HFFc6 (cell line): Measurements from ENCODE around the gene SLC35F1. TPM values are rescaled to one million over a fixed set of nuclear protein-coding genes. Genes with fewer than 3 reads are reported as not detected.
"Not testable (repeated sequence)": the region's sequence is repeated elsewhere in the genome, so short reads cannot be mapped to it uniquely, and the experiment has no call there.

Source experiments
- DNase-seq: peaks from one replicate; pipeline ENCODE4 v3.0.0-alpha.2; 2018
- H3K27ac Mint-ChIP-seq: 2 replicates; pipeline ENCODE4 v1.8.0; 2020; ENCODE audit warnings: mild to moderate bottlenecking, mixed read lengths
- H3K27me3 Mint-ChIP-seq: 2 replicates; pipeline ENCODE4 v1.8.0; 2021; ENCODE audit warnings: mild to moderate bottlenecking, moderate library complexity, mixed read lengths; ENCODE audit not compliant: insufficient read depth
- H3K36me3 Mint-ChIP-seq: 2 replicates; pipeline ENCODE4 v1.8.0; 2021; ENCODE audit warnings: low read depth, mixed read lengths
- H3K4me1 Mint-ChIP-seq: 2 replicates; pipeline ENCODE4 v1.8.0; 2020; ENCODE audit warnings: low read depth, mixed read lengths
- H3K4me3 Mint-ChIP-seq: 2 replicates; pipeline ENCODE4 v1.8.0; 2020; ENCODE audit warnings: mild to moderate bottlenecking, moderate library complexity, mixed read lengths
- H3K9me3 Mint-ChIP-seq: 2 replicates; pipeline ENCODE4 v1.8.0; 2020; ENCODE audit warnings: mild to moderate bottlenecking, mixed read lengths
- long read RNA-seq: library from polyadenylated mRNA; unstranded; transcript quantifications from one replicate; pipeline ENCODE4 v2.0.0, GENCODE V29; 2019
- total RNA-seq, 6 experiments: library from RNA; stranded (reverse); fragmentation: NEBNext Ultra II Directional; extraction: Animal tissue kit (Norgen Biotek cat#: 25700); gene quantifications; 2 replicates in 1 of 6; 3 replicates in 5 of 6; pipeline ENCODE4 v1.2.3, GENCODE V29; 2021
- TF ChIP-seq, protein P1 (sequence below): fragments of 200-600 bp; sonication (generic); IDR thresholded peaks from 2 replicates; pipeline ENCODE4 v1.5.0; 2021; ENCODE audit warnings: antibody characterized with exemption, mild to moderate bottlenecking

SLC35F1 gene
- not detected for total RNA-seq
- long read RNA-seq = 0 reads

DNA sequence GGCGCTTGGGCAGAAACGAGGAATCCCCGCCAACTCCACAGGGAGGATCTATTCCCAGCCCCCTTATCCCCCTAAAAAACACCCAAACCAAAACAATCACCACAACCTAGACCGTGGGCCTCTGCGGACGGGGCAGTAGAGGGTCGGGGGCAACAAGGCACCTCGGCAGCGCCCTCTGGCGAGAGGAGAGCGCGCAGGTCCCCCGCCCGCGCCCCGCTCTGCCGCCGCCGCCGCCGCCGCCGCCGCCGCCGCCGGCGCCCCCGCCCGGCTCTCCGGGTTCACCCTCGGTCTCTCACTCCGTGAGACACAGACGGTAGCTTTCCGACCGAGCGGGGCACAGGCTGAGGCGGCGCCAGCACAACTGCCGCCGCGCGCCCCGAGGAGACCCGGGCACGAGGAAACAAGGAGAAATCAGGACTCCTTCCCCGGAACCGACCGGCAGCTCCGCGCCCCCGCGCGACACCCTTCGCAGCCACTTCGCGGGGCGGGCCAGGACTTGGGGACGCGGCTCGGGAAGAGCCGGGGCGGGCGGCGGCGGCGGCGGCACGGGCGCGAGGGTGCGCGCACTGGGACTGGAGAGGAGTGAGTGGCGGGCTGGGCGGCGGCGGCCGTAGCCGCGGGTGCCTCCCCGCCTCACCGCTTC lies at the start of gene SLC35F1:
Gene SLC35F1 (plus strand): TSS at position 307 of the 643 bp plus-strand sequence.
- Mint-ChIP-seq H3K9me3 (peaks cover 17% of the 10 kb centered on the region), H3K4me1 (no peaks in the 10 kb centered on the region), H3K27ac (no peak within 1 kb of the TSS), H3K4me3 (no peak within 1 kb of the TSS), H3K36me3 (no peaks in the 10 kb centered on the region; the same call in 1 of the 2 replicates), H3K27me3 (peaks cover 3% of the 10 kb centered on the region; the same call in 1 of the 2 replicates)
- TF ChIP-seq, protein P1, sequence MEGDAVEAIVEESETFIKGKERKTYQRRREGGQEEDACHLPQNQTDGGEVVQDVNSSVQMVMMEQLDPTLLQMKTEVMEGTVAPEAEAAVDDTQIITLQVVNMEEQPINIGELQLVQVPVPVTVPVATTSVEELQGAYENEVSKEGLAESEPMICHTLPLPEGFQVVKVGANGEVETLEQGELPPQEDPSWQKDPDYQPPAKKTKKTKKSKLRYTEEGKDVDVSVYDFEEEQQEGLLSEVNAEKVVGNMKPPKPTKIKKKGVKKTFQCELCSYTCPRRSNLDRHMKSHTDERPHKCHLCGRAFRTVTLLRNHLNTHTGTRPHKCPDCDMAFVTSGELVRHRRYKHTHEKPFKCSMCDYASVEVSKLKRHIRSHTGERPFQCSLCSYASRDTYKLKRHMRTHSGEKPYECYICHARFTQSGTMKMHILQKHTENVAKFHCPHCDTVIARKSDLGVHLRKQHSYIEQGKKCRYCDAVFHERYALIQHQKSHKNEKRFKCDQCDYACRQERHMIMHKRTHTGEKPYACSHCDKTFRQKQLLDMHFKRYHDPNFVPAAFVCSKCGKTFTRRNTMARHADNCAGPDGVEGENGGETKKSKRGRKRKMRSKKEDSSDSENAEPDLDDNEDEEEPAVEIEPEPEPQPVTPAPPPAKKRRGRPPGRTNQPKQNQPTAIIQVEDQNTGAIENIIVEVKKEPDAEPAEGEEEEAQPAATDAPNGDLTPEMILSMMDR = no peak
- no peak for DNase-seq

DNA sequence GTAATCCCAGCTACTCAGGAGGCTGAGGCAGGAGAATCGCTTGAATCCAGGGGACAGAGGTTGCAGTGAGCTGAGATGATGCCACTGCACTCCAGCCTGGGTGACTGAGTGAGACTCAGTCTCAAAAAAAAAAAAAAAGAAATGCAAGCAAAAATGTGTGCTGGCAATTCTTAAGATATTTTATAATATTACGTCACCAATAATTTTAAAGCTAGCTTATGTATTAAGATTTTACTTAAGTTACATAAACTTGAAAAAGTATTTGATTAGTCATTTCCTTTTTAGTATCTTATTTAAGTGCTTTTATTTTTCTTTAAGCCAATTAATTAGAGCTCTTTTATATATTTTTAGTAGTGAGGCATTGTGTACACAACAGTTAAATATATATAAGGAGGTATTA lies 48.5 kb upstream of the SLC35F1 start:
- H3K4me1 Mint-ChIP-seq, DNase-seq, H3K27me3 Mint-ChIP-seq, H3K27ac Mint-ChIP-seq, H3K4me3 Mint-ChIP-seq, H3K36me3 Mint-ChIP-seq: not testable (repeated sequence)
- H3K9me3 Mint-ChIP-seq = peaks cover 35% of the 10 kb centered on the region

DNA sequence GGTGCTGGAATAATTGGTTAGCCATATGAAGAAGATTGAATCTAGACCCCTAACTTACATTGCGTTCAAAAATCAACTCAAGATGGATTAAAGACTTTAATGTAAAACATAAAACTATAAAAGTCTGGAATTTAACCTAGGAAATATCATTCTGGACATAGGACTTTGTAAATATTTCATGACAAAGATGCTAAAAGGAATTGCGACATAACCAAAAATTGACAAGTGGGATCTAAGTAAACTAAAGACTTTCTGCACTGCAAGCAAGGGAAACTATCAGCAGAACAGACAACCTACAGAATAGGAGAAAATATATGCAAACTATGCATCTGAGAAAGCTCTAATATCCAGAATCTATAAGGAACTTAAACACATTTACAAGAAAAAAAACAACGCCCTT lies 45.5 kb upstream of the SLC35F1 start:
- no peaks in the 10 kb centered on the region for H3K4me1 Mint-ChIP-seq
- no peaks in the 10 kb centered on the region for H3K27me3 Mint-ChIP-seq
- H3K9me3 Mint-ChIP-seq = peaks cover 18% of the 10 kb centered on the region
- TF ChIP-seq, protein P1 = no peak
- no peak for DNase-seq
- H3K27ac Mint-ChIP-seq = no peak overlapping the region
- H3K36me3 Mint-ChIP-seq = no peaks in the 10 kb centered on the region
- H3K4me3 Mint-ChIP-seq = no peak overlapping the region

DNA sequence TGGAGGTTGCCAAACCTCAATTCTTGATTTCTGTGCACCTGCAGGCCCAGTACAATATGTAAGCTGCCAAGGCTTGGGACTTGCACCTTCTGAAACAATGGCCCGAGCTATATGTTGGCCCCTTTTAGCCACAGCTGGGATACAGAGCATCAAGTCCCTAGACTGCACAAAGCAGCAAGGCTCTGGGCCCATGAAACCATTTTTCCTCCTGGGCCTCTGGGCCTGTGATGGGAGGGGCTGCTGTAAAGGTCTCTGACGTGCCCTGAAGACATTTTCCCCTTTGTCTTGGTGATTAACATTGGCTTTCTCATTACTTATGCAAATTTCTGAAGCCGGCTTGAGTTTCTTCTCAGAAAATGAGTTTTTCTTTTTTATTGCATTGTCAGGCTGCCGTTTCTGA lies 40.5 kb upstream of the SLC35F1 start:
- DNase-seq = no peak
- peaks cover 22% of the 10 kb centered on the region for H3K9me3 Mint-ChIP-seq
- H3K4me1 Mint-ChIP-seq = no peaks in the 10 kb centered on the region
- H3K36me3 Mint-ChIP-seq = no peaks in the 10 kb centered on the region
- TF ChIP-seq, protein P1 = no peak
- H3K4me3 Mint-ChIP-seq = no peak overlapping the region
- no peak overlapping the region for H3K27ac Mint-ChIP-seq
- no peaks in the 10 kb centered on the region for H3K27me3 Mint-ChIP-seq

DNA sequence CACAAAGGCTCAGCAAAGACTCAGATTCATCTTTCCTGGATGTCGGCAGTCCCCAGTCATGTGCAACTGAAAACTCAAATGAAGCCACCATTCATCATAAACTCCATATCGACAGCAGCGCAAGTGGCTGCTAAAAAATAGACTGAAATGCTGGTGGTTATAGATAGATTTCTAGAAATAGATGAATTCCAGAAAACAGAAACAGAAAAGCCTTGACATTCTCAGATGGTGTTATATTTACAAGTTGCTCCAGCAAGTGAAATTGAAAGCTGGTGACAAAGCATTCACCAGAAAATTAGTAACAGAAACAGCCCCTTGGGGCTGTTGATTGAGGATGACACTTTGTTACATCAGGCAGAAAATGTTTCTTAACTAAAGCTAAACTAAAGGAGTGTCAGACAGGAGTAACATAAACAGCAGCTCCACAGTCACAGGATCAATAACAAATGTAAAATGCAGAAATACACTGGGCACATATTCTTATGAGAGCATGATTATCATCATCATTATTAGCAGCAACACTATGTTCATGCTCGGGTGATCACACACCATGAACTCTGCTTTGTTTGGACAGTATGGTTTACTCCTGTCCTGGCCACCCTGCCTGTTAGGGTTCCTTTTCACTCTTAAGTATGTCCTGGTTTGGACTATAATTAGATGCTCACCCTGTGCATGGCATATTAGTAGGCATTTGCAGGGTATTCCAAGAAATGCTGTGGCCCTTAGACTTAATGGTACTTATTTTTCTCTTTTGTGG lies 36.4 kb upstream of the SLC35F1 start:
- H3K4me3 Mint-ChIP-seq = no peak overlapping the region
- peaks cover 22% of the 10 kb centered on the region for H3K9me3 Mint-ChIP-seq
- H3K4me1 Mint-ChIP-seq = no peaks in the 10 kb centered on the region
- H3K27ac Mint-ChIP-seq = no peak overlapping the region
- TF ChIP-seq, protein P1 = no peak
- DNase-seq = no peak
- no peaks in the 10 kb centered on the region for H3K36me3 Mint-ChIP-seq
- no peaks in the 10 kb centered on the region for H3K27me3 Mint-ChIP-seq

DNA sequence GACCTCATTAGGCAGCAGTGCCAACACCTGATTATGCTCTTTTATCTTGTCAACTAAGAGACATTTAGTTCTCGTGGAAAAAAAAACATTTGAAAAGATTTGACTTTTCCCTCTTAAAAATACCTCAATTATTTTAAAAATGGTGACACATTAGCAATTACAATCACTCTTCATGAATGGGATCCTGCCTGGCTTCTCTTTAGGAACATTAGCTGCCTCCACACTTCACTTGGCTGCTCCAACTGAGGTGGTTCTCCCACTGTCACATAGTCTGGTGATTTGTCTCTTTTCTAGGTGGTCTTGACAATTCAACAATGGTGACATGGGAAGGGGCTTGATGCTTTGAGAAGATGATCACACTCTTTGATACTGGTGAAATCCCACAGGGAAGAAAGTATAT lies 26.2 kb upstream of the SLC35F1 start:
- H3K27ac Mint-ChIP-seq = no peak overlapping the region
- peaks cover 14% of the 10 kb centered on the region for H3K9me3 Mint-ChIP-seq
- H3K27me3 Mint-ChIP-seq = peaks cover 2% of the 10 kb centered on the region; the same call in 1 of the 2 replicates
- TF ChIP-seq, protein P1 = no peak
- H3K4me3 Mint-ChIP-seq = no peak overlapping the region
- H3K36me3 Mint-ChIP-seq = no peaks in the 10 kb centered on the region
- no peaks in the 10 kb centered on the region for H3K4me1 Mint-ChIP-seq
- no peak for DNase-seq
